CD4-positive, alpha-beta T cell treated with Interleukin-6 for 4 hours (primary cell): ENCODE results near the gene ANXA2R.
A peak's percentile ranks its signal among the peaks of the same experiment; 100 is the strongest.

ENCODE experiments used
- DNase-seq: peaks from one replicate; pipeline ENCODE4 v3.0.0-alpha.2; 2020; ENCODE audit warnings: mixed read lengths

ANXA2R gene

DNA sequence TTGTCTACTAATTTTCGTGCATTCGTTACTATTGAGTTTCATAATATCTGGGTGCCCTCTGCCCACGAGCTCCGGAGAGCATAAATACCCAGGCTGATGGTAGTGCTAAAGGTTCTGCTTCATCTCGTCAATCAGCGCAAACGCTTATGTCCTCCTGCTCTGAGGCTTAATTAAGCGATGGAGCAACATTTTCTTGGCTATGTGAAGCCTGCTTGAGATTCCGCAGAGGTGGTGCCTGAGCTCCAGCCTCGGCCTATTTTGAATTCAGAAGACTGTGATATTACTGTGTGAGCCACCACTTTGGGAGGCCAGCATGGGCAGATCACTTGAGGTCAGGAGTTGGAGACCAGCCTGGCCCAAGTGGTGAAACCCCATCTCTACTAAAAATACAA lies 44.8 kb downstream of the ANXA2R start:
- DNase-seq = peak; percentile 27

DNA sequence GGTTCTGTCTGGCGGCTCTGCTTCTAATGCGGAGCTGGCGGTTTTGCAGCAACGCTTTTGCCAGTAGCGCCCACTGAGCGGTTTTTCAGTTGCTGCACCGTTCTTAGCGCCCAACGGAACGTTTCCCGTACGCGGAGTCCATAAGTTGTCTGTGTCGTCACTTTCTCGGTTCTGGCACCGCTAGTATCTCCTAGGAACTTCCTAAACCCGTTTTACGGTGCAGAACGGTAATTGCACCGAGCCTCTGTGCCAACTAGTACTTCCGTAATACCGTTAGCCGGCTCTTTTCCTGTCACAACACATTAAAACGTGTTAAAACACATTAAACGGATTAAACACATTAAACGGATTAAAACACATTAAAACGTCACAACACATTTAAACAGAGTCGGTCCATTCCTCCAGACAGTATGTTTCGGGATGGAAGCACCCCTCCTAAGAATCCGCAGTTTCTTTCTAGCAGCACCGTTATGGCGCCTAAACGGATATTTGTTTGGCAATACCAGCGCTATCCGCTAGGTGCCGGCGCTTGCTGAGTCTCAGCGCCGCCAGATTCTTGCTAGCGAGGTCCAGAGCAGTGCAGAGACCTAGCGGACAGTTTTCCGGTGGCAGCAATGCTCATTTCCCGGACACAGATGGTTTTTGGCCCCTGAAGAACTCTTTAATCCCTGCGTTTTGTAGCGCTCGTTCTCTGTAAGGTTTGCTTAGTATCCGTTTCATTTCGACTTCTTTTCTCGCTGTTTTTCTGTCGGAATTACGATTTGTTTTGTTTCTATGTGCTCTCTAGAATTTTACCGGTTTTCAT lies 45.4 kb downstream of the ANXA2R start:
- peak; percentile 90 for DNase-seq

DNA sequence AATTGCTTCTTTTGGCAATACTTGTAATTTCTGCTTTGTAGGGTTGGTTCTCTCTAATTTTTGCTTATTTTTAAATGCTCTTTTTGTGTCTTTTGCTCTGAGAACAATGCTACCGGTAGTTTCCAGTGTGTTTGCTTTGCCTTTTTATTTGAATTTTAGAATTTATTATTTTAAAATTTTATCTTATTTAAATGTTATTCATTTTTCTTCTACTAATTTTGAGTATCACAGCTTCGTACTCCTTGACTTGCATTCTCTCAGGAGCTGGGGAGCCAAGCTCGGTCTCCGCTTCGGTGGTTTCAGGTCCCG lies 45.9 kb downstream of the ANXA2R start:
- no peak for DNase-seq

DNA sequence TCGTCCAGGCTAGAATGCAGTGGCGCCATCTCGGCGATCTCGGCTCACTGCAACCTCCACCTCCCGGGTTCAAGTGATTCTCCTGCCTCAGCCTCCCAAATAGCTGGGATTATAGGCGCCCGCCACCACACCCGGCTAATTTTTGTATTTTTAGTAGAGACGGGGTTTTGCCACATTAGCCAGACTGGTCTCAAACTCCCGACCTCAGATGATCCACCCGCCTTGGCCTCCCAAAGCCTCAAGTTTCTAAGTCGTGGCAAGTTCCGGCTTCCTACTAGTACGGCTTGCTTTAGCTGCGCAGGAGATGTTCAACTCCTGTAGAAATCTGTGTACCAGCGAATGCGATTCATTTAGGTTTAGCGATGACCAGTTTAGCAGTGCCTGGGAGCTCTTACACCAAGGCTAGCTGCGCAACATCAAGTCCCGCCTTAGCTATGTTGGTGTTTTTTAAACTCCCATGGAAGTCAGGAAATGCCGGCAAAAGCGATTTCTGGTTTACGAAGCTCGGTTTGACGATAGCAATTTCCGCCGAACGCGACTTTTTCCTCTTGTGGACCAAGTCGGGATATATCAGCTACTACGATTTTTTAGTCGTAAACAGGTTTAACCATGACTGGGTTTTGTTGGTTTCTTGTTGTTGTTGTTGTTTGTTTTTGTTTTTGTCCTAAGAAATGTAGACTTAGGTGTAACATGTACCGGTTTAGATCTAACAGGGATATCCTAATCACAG lies 46.4 kb downstream of the ANXA2R start:
- peak; percentile 72 for DNase-seq

DNA sequence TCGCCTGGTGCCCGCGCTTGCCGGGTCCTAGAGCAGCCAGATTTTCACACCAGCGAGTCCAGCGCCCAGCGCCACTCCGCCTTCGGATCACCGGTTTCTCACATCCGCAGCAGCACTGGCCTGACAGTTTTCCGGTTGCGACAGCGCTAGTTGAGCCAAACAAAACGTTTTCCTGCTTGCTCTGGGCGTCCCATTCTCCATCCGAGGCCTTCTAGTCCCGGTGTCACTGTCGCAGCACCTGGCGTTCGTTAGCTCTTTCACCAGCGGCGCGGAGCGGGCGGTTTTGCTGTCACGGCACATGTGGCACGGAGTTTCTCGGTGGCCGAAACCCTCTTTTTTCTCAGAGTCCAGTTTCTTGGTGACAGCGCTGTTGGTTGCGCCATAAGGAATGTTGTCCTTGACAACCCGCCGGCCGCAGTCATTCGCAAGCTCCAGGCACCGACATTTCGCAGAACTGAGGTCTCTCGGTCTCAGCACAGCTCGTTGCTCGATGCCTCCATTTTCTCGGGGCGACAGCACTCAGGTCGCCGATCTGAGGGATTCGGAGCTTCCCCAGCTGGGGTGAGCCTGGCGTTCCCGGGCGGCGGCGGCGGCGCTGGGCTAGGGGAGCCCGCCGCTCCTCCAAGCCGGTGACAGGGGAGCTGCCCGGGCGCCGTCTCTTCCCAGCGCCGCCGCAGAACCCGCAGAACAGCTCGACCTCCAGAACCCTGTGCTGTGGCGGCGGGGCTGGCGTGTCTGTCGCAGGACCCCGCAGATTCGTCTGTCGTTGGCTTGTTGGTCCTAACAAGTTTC lies 47.8 kb downstream of the ANXA2R start:
- DNase-seq = peak; percentile 76

DNA sequence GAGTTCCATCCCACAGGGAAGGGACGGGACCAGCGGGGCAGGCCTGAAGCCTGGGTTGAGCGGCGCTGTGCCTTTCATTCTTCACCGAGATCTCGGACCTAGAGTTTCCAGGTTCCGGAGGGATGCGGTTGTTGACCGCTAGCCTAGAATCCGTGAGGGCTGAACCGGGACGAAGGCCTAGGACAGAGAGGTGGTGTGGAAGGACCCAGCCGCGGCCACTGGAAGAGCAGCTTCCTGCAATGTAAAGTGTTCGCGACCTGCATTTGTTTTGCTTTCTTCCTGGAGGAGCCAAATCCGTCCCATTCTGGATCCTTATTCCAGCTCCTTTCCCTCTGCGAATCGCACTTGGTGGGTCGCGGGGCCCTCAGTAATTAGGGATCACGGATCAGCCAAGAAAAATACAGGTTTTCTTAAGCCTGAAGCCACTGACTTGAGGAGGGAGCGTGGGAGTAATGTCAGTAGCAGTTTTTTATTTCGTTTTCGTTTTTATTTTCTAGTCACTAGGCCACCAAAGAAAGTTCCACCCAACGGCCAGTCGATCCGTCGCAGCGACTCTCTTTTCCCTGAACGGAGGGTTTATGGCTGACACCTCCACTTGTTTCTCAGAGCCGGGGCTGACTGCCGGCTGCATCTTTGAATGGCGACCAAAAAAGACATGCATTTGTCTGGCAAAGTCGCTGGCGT lies 48.6 kb downstream of the ANXA2R start:
- peak; percentile 31 for DNase-seq

DNA sequence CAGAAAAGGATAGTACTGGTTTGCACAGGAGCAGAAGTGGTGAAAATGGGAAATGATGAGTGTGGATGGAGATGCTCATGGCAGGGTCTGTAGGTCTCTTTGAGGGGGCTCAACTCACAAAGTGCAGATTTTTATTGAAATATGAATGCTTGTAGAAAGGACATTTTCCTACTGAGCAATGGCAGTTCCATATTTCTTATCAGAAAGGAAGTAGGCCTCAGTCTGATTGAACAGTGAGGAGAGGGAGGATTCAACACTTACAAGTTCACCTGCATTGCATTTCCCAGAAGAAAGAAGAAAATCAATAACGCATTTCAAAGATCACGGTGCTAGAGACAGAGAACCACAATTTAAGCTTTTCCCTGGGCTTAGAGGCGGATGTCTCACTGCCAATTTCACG lies 49.2 kb downstream of the ANXA2R start:
- DNase-seq = no peak
